SHP77 treated with DMSO at 0.1 percent for 48 hours (cell line): ENCODE measurements around the gene BSCL2.
"Not testable (repeated sequence)": the region's sequence is repeated elsewhere in the genome, so short reads cannot be mapped to it uniquely, and the experiment has no call there.

ENCODE experiments used
- DNase-seq: peaks from one replicate; lab custom pipeline; 2025; lab: John Stamatoyannopoulos, UW

Gene BSCL2

DNA sequence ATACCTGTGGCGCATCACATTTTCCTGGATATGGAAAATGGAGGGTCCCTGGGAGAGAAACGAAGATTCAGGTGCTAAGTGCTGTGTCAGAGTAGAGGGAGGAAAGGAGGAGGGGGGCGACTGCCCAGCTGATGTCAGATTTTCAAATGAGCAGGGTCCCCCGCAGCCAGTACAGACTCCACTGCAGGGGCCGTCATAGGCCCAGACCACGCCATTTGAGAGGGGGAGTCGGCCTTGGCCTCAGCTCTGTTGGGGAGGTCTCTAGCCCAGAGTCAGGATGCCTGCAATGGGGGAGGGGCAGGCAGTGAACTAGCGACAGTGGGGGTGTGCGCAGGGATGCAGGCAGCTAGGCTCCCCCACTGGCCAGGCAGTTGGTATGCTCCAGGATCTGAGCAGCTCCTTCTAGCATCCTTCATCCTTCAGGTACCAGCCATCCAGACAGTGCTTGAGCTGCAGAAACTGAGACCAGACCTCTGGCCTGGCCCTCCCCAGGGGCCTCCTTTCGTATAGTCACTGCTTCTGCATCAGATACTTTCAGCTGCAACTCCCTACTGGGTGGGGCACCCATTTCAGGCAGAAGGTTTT, at the start of gene BSCL2, which contains the start of gene GNG3:
BSCL2 (minus strand) TSS at position 148 of the 585 bp plus-strand sequence. CDS start 229 bp downstream, outside the sequence.
GNG3 (plus strand) TSS at position 400 of the 585 bp plus-strand sequence. CDS start 620 bp downstream, outside the sequence.
- peak; percentile 56 for DNase-seq

DNA sequence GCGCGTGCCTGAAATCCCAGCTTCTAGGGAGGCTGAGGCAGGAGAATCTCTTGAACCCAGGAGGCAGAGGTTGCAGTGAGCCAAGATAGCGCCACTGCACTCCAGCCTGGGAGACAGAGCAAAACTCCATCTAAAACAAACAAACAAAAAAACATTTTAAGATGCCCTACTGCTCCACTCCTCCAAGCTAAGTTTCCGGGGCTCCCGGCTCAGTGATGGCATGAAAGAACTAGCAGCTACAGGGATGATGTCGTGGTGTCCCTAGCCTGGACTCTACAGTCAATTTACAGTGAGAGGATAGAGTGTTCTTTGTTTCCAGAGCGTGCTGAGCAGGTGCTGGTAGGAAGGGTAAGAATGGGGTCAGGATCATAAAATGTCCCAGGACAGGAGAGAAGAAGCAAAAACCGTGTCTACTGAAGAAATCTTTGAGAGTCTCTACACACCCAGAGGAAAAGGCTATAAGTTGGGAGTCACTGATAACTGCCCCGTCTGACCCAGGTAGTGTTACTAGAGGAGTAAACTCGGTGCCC, 47.9 kb upstream of the BSCL2 start:
- DNase-seq, result no peak

DNA sequence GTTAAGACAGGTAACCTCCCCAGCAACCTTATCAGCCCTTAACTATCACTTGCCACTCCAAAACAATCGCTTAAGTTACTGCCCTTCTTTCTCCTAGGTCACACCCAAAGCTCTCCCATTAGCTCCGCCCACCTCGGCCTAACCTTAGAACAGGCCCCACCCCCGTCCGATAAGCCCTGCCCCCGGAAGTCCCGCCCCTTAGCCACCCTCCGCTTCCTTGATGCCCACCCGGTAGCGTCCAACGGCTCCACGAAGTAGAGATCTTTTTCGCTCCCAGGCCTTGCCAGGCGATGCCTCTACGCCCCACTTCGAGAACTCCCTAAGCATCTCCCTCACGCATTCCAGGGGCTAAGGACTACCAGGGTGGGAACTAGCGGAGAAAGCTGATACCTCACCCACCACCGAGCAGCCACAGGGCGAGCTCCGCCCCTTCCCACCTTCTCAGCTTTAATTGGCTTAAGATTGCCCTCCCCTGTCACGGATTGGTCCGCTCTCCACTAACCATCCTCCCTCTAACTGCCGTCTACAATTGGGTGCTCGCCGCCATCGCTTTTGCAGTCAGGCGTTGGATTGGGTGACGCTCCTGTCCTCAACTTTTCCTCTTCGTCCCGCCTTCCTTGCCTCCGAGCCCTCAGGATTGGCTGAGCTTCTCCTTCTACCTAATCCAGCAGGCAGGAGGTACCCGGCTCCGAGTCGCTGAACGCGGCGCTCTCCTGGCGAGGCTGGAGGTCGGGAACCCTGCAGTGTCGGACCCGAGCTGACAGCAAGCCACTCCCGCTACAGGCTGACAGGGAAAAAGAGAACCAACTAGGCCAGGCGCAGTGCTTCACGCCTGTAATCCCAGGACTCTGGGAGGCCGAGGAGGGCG, 46.7 kb upstream of the BSCL2 start, which contains the start of gene ZBTB3:
ZBTB3 (minus strand) TSS at position 425 of the 868 bp plus-strand sequence. CDS start 496 bp downstream, outside the sequence.
- peak; percentile 99 for DNase-seq

DNA sequence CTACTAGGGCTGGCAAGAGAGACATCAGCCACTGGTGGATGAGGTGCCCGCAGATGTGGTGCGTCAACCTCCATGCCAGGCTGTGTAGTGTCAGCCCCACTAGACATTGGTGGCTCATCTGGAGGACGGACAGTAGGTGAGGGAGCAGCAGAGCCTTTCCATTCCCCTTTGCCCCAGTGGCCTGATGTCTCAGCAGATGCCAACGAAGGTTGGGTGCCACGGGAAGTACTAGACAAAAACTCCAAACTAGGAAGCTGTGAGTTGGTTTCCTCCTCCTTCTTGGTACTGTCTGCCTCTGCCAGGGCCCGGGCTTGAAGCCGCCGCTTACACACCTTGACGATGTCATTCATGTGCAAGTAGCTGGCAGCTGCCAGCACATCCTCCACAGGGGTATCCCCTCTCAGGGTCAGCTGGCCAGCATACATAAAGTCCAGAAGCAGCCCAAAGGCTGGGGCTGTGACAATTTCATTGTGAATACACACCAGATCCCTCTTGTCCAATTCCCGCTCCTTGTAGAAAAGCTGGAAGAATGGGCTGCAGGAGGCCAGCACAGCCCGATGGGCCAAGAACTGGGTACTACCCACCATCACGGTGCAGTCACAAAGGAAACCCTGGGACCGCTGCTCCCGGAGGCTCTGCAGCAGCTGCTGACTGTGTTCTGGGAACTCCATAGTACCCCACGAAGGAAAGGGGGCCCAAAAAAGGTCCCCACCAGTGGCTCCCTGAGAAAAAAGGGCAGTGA, 45.9 kb upstream of the BSCL2 start:
- DNase-seq, result no peak

DNA sequence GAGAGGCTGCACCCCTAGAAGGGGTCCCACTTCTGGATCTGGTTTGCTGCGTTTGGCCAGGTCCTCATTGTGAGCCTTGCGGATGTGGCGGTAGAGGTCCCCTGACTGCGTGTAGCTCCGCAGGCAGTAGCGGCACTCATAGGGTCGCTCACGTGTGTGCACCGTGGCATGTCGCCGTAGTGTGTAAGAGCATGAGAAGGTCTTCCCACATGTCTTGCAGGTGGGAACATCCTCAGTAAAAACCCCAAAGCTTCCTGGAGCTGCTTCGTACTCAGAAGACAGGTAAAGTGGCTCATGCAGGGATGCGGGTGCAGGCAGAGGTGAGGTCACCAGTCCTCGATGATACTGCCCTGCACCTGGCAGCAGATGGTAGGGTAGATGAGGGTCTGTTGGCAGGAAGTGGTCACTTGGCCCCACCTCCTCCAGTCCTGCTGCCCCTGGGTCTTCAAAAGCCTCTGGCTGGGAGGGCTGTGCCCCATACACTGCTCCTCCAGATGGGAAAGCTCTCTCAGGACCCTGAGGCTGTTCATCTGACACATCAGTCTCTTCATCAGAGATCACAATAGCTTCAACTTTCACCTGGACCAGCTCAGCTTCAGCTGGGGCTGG, 45.1 kb upstream of the BSCL2 start:
- no peak for DNase-seq

DNA sequence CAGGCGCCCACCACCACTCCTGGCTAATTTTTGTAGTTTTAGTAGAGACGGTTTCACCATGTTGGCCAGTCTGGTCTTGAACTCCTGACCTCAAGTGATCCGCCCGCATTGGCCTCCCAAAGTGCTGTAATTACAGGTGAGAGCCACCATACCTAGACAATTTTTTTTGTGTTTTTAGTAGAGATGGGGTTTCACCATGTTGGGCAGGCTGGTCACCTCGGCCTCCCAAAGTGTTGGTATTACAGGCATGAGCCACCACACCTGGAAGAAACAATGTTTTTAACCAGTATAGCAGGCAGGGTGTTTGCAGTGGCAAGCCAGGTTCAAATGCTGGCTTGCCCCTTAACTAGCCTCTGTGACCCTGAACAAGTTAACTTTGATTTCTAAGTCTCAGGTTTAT, 42.7 kb upstream of the BSCL2 start:
- DNase-seq, result not testable (repeated sequence)

DNA sequence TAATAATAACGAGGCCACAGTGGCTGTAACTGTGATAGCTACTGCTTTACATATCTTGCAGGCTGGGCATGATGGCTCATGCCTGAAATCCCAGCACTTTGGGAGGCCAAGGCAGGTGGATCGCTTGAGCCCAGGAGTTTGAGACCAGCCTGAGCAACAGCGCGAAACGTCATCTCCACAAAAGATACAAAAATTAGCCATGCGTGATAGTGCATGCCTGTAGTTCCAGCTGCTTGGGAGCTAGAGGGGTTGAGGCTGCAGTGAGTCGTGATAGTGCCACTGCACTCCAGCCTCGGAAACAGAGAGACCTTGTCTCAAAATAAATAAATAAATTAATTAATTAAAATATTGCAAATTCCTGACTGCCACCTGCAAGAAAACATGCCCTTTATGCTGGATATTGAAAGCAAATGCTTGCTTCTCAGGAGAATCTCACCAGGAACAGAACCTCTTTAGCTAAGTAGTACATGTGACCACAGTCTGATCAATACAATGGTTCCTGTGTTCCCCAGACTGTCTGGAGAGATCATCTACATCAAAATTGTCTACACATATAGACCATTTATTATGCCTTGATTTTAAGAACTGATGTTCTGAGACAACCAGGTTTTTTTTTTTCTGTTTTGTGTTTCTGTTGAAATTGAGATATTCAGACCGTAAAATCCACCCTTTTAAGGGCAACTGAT, 40.4 kb upstream of the BSCL2 start:
- no peak for DNase-seq

DNA sequence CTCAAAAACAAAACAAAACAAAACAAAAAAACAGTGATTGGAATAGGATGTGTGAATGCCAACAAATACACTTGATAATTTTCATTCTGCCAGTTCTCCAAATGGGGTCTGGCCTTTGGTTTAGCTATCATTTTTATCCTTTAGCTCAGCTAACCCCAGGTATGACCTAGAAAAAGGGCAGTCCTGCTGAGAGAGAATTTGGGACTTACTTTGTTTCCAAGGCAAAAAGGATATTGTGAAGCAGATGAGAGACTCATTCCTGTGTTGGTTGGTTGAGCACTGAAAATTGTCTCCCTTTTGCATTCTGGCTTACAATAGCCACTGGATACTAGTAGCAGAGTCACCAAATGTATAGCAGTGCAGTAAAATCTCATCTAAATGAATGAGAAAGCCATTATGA, 30.0 kb upstream of the BSCL2 start:
- no peak for DNase-seq

DNA sequence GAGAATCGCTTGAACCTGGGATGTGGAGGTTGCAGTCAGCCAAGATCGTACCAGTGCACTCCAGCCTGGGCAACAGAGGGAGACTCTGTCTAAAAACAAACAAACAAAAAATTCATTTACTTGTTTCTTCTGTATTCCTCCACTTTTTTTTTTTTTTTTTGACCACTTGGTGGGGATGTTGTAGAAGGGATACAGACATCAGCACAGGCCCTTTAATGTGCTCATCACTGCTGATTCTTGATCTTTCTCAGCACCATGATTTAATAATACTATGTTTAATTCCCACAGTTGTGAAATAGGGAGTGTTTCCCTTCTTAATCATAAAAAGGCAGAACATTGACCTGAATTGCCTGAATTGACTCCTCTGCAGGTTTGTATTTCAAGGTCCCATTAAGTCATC, 25.6 kb upstream of the BSCL2 start:
- no peak for DNase-seq

DNA sequence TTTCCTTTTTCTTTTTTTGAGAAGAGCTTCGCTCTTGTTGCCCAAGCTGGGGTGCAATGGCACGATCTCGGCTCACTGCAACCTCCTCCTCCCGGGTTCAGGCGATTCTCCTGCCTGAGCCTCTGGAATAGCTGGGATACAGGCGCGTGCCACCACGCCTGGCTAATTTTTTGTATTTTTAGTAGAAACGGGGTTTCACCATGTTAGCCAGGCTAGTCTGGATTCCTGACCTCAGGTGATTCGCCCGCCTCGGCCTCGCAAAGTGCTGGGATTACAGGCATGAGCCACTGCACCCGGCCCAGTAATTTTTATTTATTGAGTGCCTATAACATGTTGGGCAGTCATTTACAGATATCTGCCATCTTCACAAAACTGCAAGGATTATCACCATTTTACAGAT, 22.9 kb upstream of the BSCL2 start:
- DNase-seq, result not testable (repeated sequence)

DNA sequence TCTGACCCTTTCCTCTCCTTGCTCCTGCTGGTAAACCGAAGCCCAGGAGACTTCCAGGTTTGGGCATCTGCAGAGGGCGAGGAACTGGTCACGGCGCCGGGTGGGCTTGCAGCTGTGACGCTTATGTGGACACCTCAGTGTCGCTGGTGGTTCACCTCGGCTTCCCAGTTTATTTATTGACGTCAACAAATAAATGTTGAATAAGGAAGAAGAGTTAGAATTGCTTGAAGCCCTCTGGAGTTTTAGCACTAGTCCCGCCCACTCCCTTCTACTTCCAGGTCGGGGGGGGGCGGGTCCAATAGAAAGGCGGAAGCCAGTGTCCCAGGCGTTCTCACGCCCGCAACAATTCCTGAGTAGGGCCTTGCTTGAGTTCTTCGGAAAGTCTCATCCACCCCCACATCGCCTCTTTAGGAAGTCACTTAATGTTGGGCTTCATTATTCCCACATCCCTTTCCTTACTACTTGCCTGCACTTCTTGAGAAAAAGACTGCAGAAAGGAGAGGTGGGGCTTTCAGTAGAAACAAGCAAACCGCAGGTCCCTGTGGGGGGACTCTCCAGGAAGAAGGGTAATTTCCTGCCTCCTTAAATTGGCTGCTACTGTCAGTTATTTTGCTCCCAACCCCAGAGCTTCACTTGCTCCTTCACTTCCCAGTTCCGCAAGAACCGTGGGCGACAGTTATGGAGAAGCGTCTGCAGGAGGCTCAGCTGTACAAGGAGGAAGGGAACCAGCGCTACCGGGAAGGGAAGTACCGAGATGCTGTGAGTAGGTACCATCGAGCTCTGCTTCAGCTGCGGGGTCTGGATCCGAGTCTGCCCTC, 21.2 kb upstream of the BSCL2 start, which contains the start of gene TTC9C:
TTC9C (plus strand) TSS at position 316 of the 818 bp plus-strand sequence; CDS start at position 679, 363 bp downstream.
- DNase-seq, result peak; percentile 68

DNA sequence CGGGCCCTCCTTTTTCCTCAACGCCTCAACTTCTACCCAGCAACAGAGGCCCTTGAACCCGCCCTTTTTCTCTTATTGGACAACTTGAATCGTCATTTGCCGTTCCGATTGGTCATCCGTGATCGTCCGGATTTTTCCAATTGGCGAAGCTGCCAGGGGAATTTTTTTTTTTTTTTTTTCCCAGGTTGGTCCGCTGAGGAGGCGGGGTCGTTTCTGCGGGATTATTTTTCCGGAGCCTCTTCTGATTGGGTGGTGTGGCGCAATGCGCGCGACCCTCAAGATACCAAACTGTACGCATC, 20.6 kb upstream of the BSCL2 start:
- peak; percentile 92 for DNase-seq

DNA sequence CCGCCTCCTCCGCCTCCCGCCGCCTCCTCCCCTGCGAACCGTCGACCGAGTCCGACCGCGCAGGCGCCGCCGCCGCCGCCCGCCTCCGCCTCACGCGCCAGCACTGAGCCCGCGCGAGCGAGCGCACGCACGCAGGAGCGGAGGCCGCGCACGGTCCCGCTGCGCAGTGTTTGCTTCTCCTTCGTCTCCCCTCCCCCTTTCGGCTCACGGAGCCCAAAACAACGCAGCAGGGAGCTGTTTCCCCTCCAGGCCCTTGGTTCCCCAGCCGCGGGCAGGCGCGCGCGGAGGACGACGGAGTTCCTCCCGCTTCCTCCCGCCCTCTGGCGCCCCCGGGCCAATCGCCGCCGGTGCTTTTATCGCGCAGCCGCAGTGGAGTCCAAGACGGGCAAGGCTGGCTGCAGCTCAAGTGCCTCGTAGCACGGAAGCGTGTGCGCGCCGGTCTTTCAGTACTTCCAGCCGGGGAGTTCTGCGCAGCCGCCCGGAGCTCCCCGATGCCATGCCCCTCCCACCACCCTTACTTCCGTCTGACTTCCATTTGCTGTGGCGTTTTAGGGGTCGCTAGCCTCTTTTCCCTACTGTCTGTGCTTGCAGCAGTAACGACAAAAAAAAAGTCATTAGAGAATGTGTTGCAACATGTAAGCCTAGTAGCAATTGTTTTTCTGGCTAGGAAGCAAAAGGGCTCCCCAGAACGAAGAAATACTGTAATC, 20.1 kb upstream of the BSCL2 start, which contains the start of gene HNRNPUL2:
HNRNPUL2 (minus strand) TSS at position 293 of the 707 bp plus-strand sequence. CDS start 301 bp downstream, outside the sequence.
- DNase-seq, result peak; percentile 97

DNA sequence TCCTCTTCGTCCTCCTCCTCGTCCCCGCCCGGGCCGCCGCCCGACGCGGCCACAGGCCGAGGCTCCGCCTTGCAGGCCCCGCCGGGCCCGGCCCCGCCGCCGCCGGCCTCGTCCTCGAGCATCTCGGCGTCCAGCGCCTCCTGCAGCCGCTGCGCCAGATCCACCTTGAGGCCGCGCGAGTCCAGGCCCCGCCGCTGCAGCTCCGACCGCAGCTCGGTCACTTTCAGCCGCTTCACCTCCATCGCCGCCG, 19.6 kb upstream of the BSCL2 start:
- DNase-seq, result no peak

DNA sequence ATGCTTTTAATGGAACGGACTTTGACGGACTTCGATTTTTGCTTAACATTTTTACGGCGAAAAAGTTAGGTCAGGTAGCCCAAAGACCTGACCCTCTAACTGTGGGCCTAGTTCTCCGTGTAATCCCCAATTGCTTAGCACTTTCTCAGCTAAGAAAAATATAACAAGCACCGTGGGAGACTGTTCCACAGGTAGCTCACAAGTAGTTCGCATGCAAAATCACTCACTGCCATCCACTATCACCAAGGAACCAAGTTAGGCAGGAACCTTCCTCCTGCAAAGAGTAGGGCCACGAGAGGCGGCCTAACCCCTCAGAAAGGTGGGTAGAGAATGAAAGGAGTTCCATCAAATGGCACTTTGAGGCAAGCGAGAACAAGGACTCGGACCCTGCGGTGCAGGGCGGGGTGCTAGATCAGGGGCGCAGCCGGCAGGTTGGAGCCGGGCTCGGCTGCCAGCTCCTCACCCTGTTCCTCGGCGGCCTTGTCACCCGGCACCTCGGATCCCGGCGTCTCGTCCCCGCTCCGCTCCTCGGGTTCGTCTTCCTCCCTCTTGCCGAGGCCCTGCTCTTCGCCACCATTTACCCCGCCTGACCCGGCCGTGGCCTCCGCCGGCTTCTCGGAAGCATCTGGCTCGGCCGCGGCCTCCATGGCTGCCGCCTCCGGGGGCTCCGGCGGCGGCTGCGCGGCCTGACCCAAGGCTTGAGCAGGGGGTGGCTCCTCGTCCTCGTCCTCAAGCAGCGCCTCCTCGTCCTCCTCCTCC, 19.1 kb upstream of the BSCL2 start:
- DNase-seq, result no peak

DNA sequence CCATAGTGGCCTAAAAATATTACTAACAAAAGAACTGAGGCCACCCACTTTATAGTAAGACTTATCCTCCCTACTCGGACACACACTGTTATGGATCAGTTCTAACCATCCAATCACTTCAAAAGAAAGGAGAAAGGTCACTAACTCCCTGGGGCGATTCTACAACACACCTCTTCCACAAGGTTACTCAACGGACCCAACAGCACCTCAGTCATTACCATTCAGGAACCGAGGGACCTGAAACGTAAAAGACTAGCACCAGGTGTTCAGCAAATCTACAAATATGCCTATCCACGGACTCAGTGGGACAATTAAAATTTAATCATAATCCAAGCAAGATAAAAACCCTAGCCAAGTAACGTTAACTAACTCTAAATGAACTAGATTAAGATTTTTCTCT, 18.4 kb upstream of the BSCL2 start:
- DNase-seq, result no peak

DNA sequence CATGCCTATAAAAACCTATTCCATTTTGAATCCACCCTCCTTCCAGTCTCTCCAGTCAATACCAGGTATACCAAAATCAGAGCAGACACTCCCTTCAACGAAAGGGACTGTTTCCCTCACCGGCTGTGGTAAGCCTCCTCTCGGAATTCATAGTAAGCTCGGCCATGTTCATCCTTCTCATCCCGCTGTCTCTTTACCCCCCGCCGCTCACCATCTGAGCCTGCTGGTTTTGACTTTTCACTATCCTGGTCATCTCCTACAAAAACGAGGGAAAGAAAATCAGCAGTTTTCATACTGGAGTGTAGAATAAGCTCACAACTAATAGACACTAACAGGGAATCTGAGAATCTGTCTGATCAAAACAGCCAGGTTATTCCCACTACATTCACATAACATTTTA, 16.9 kb upstream of the BSCL2 start:
- DNase-seq, result no peak

DNA sequence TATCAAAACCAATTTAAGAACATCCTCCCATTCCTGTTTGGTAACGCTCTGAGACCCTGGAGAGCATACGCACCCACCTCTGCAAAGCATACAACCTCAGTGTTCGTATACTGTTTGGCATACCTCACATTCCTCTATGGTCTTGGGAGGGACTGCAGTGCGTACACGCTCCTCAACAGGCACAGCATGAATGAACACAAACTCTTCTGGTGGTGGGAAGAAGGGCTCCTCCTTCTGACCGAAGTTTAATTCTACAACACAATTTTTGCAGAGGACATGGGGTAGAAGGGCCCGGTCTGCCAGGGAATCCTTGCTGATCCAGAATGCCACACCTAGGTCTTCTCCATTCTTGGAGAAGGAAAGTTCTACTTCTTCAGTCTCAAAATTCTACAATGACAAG, 14.8 kb upstream of the BSCL2 start:
- DNase-seq, result no peak

DNA sequence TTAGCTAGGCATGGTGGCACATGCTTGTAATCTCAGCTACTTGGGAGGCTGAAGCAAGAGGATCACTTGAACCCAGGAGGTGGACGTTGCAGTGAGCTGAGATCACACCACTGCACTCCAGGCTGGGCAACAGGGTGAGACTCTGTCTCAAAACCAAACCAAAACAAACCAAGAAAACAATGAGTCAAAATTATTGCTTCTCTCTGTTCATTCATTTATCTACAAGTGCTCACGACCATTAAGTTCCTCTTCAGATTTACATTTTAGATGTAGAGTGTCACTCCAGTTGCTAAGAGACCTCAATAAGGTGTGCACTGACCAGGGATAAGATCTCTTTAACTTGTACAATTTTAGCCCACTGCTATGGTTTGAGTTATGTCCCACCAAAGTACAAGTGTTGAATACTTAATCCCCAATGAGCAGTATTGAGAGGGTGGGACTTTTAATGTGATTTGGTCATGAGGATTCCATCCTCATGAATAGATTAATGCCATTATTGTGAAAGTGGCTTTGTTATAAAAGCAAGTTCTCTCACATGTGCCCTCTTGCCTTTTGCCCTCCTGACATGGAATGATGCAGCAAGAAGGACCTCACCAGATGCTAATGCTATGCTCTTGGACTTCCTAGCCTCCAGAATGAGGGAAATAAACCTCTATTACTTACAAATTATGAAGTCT, 12.2 kb upstream of the BSCL2 start:
- no peak for DNase-seq
